ENCODE measurements around the gene CDKN1B. TPM values are rescaled to one million over a fixed set of nuclear protein-coding genes. Genes with fewer than 3 reads are reported as not detected.

The CDKN1B gene
- total RNA-seq, 5 donors from 2014 or later (not counting 1 experiment from before 2014, with no cell fraction given) = 170 to 246 (median 188) TPM

- Mint-ChIP-seq H3K27me3 (no peaks in the 10 kb centered on the region), H3K27ac (no peak overlapping the region), H3K4me3 (no peak overlapping the region), H3K36me3 (no peaks in the 10 kb centered on the region), H3K4me1 (peaks cover 0 to 4% (median 3%) of the 10 kb centered on the region in 3 donors), H3K9me3 (no peaks in the 10 kb centered on the region)
- H3K4me3 ChIP-seq (ENCODE audit: control insufficient read depth in 1 of 2, extremely low read depth in 1 of 2, low read length in 1 of 2) = no peak overlapping the region
- CTCF ChIA-PET = no interaction called here
- WGBS (ENCODE audit: insufficient coverage) = 100% methylated on average over 2 of the region's 5 CpGs
- H3K36me3 ChIP-seq (ENCODE audit: control insufficient read depth in 2 of 2, extremely low read depth in 1 of 2, insufficient read depth in 1 of 2, low read length in 1 of 2) = no peaks in the 10 kb centered on the region
- no peak for ATAC-seq (replicated peaks in 1 of 4)
- H3K4me1 ChIP-seq (ENCODE audit: control insufficient read depth in 1 of 2, extremely low read depth in 1 of 2, insufficient read depth in 2 of 2, low read length in 2 of 2) = no peaks in the 10 kb centered on the region
- no peak overlapping the region for H3K27ac ChIP-seq (ENCODE audit: low read length)
- no peak for DNase-seq
- POLR2A ChIA-PET = no interaction called here
- no peaks in the 10 kb centered on the region for H3K9me3 ChIP-seq
- H3K27me3 ChIP-seq (replicated peaks in 1 of 2; ENCODE audit: control insufficient read depth in 2 of 2, extremely low read depth in 1 of 2, insufficient read depth in 2 of 2, low read length in 1 of 2) = no peaks in the 10 kb centered on the region
These were observed 36.0 kb upstream of the CDKN1B start for GRCh38 chr12:12681061-12681765.

GRCh38 chr12:12682284-12682683 is 34.9 kb upstream of the CDKN1B start:
- no peaks in the 10 kb centered on the region for H3K9me3 ChIP-seq
- H3K27me3 ChIP-seq (replicated peaks in 1 of 2; ENCODE audit: control insufficient read depth in 2 of 2, extremely low read depth in 1 of 2, insufficient read depth in 2 of 2, low read length in 1 of 2) = no peaks in the 10 kb centered on the region
- H3K4me3 Mint-ChIP-seq = no peak overlapping the region
- no peaks in the 10 kb centered on the region for H3K36me3 Mint-ChIP-seq
- H3K4me3 ChIP-seq (ENCODE audit: control insufficient read depth in 1 of 2, extremely low read depth in 1 of 2, low read length in 1 of 2) = no peak overlapping the region
- no peaks in the 10 kb centered on the region for H3K9me3 Mint-ChIP-seq
- no peaks in the 10 kb centered on the region for H3K27me3 Mint-ChIP-seq
- H3K27ac ChIP-seq (ENCODE audit: low read length) = no peak overlapping the region
- H3K4me1 Mint-ChIP-seq = peaks cover 0 to 4% (median 0%) of the 10 kb centered on the region in 3 donors
- DNase-seq = no peak
- no peak overlapping the region for H3K27ac Mint-ChIP-seq
- ChIA-PET POLR2A (interaction anchor here in 1 of 2 donors (0.6 kb wide), 1 partner anchor 18 kb away, joined by 3 read pairs; no protein-coding TSS in a partner anchor), CTCF (interaction anchor here in 1 of 2 donors (0.7 to 1.5 kb wide), 2 partner anchors 54 to 55 kb away, joined by 3 to 4 read pairs; no protein-coding TSS in a partner anchor)
- H3K36me3 ChIP-seq (ENCODE audit: control insufficient read depth in 2 of 2, extremely low read depth in 1 of 2, insufficient read depth in 1 of 2, low read length in 1 of 2) = no peaks in the 10 kb centered on the region
- no peak for ATAC-seq (replicated peaks in 1 of 4)
- no peaks in the 10 kb centered on the region for H3K4me1 ChIP-seq (ENCODE audit: control insufficient read depth in 1 of 2, extremely low read depth in 1 of 2, insufficient read depth in 2 of 2, low read length in 2 of 2)

DNA sequence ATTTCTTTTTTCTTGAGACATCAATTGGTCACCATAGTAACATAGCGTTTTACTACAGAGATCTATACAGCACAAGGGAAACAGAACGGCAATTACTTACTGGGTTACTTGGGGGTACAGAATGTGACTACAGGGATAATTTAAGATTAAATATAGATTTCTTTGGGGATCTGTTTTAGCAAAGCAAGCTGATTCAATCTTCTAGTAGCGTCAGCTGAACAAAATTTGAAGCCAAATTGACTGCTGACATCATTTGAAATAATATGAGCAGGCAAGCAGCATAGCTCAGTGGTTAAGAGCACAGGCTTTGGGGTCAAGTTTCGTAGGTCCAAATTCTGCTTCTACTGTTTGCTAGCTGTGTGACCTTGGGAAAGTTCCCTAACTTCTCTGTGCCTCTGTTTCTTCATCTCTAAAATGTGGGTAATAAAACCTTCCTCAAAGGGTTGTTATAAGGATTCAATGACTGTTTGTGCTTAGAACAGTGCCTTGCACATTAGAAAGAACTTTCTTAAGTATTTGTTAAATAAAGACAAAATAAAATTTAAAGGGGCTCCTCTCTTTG is 34.0 kb upstream of the CDKN1B start:
- H3K27me3 ChIP-seq (replicated peaks in 1 of 2; ENCODE audit: control insufficient read depth in 2 of 2, extremely low read depth in 1 of 2, insufficient read depth in 2 of 2, low read length in 1 of 2) = no peaks in the 10 kb centered on the region
- no peak for DNase-seq
- H3K9me3 ChIP-seq = no peaks in the 10 kb centered on the region
- H3K4me1 ChIP-seq (ENCODE audit: control insufficient read depth in 1 of 2, extremely low read depth in 1 of 2, insufficient read depth in 2 of 2, low read length in 2 of 2) = no peaks in the 10 kb centered on the region
- no peak for ATAC-seq (replicated peaks in 1 of 4)
- Mint-ChIP-seq H3K4me3 (no peak overlapping the region), H3K27ac (no peak overlapping the region), H3K27me3 (no peaks in the 10 kb centered on the region), H3K36me3 (no peaks in the 10 kb centered on the region), H3K9me3 (no peaks in the 10 kb centered on the region), H3K4me1 (peaks cover 0 to 4% (median 0%) of the 10 kb centered on the region in 3 donors)
- H3K27ac ChIP-seq (ENCODE audit: low read length) = no peak overlapping the region
- 83% methylated on average over 2 of the region's 4 CpGs for WGBS (ENCODE audit: insufficient coverage)
- ChIA-PET POLR2A (interaction anchor here in 1 of 2 donors (0.6 kb wide), 1 partner anchor 129 kb away, joined by 4 read pairs; no protein-coding TSS in a partner anchor), CTCF (interaction anchor here in 1 of 2 donors (1.5 kb wide), 1 partner anchor 54 kb away, joined by 4 read pairs; no protein-coding TSS in a partner anchor)
- H3K4me3 ChIP-seq (ENCODE audit: control insufficient read depth in 1 of 2, extremely low read depth in 1 of 2, low read length in 1 of 2) = no peak overlapping the region
- H3K36me3 ChIP-seq (ENCODE audit: control insufficient read depth in 2 of 2, extremely low read depth in 1 of 2, insufficient read depth in 1 of 2, low read length in 1 of 2) = no peaks in the 10 kb centered on the region

GRCh38 chr12:12683725-12684124 is 33.4 kb upstream of the CDKN1B start:
- H3K27me3 Mint-ChIP-seq = no peaks in the 10 kb centered on the region
- no peak overlapping the region for H3K4me3 ChIP-seq (ENCODE audit: control insufficient read depth in 1 of 2, extremely low read depth in 1 of 2, low read length in 1 of 2)
- CTCF ChIA-PET = interaction anchor here in 1 of 2 donors (1.5 kb wide), 1 partner anchor 53 kb away, joined by 4 read pairs; no protein-coding TSS in a partner anchor
- no peaks in the 10 kb centered on the region for H3K27me3 ChIP-seq (replicated peaks in 1 of 2; ENCODE audit: control insufficient read depth in 2 of 2, extremely low read depth in 1 of 2, insufficient read depth in 2 of 2, low read length in 1 of 2)
- POLR2A ChIA-PET = interaction anchor here in 1 of 2 donors (0.6 kb wide), 1 partner anchor 129 kb away, joined by 4 read pairs; no protein-coding TSS in a partner anchor
- H3K27ac Mint-ChIP-seq = no peak overlapping the region
- no peak overlapping the region for H3K4me3 Mint-ChIP-seq
- H3K36me3 Mint-ChIP-seq = peaks cover 4% of the 10 kb centered on the region
- ATAC-seq (replicated peaks in 1 of 4) (no peak), DNase-seq (no peak)
- H3K9me3 Mint-ChIP-seq = no peaks in the 10 kb centered on the region
- H3K27ac ChIP-seq (ENCODE audit: low read length) = no peak overlapping the region
- no peaks in the 10 kb centered on the region for H3K4me1 ChIP-seq (ENCODE audit: control insufficient read depth in 1 of 2, extremely low read depth in 1 of 2, insufficient read depth in 2 of 2, low read length in 2 of 2)
- WGBS (ENCODE audit: insufficient coverage) = 100% methylated on average over 1 of the region's 3 CpGs
- no peaks in the 10 kb centered on the region for H3K36me3 ChIP-seq (ENCODE audit: control insufficient read depth in 2 of 2, extremely low read depth in 1 of 2, insufficient read depth in 1 of 2, low read length in 1 of 2)
- H3K9me3 ChIP-seq = no peaks in the 10 kb centered on the region
- H3K4me1 Mint-ChIP-seq = peaks cover 0 to 4% (median 2%) of the 10 kb centered on the region in 3 donors

- WGBS (ENCODE audit: insufficient coverage) = 35% methylated on average over 2 of the region's 5 CpGs
- ChIA-PET POLR2A (no interaction called here), CTCF (no interaction called here)
- peaks cover 0 to under 1% of the 10 kb centered on the region in 2 experiments for H3K4me1 ChIP-seq (ENCODE audit: control insufficient read depth in 1 of 2, extremely low read depth in 1 of 2, insufficient read depth in 2 of 2, low read length in 2 of 2)
- H3K4me1 Mint-ChIP-seq = peaks cover 4 to 5% (median 4%) of the 10 kb centered on the region in 3 donors
- H3K27ac Mint-ChIP-seq = no peak overlapping the region
- H3K4me3 ChIP-seq (ENCODE audit: control insufficient read depth in 1 of 2, extremely low read depth in 1 of 2, low read length in 1 of 2) = no peak overlapping the region
- H3K9me3 ChIP-seq = no peaks in the 10 kb centered on the region
- H3K27ac ChIP-seq (ENCODE audit: low read length) = no peak overlapping the region
- H3K36me3 Mint-ChIP-seq = peaks cover 4% of the 10 kb centered on the region
- H3K9me3 Mint-ChIP-seq = no peaks in the 10 kb centered on the region
- ATAC-seq (replicated peaks in 1 of 4) (no peak), DNase-seq (peak in 2 of 35 experiments; percentile 6 to 22)
- H3K27me3 ChIP-seq (replicated peaks in 1 of 2; ENCODE audit: control insufficient read depth in 2 of 2, extremely low read depth in 1 of 2, insufficient read depth in 2 of 2, low read length in 1 of 2) = no peaks in the 10 kb centered on the region
- no peaks in the 10 kb centered on the region for H3K27me3 Mint-ChIP-seq
- no peak overlapping the region for H3K4me3 Mint-ChIP-seq
- no peaks in the 10 kb centered on the region for H3K36me3 ChIP-seq (ENCODE audit: control insufficient read depth in 2 of 2, extremely low read depth in 1 of 2, insufficient read depth in 1 of 2, low read length in 1 of 2)
These were observed 32.6 kb upstream of the CDKN1B start for GRCh38 chr12:12684375-12685106.

DNA sequence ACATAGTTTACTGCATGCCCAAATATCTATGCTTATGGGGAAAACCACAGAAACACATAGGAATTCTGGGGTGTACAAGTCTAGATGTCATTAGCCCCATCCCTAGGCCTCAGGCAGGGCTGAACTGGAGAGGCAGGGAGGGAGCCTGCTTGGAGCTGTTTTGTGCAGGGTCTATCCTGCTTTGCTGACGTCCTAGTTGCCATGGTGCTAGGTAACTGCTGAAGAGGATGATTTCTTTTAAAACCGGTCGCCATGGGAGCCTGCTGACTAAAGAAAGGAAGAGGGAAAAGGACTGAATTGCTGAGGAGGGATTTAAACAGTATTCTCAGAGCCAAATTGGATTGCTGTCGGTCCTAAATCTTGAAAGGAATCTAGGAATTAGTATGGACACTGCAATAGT is 31.9 kb upstream of the CDKN1B start:
- no peaks in the 10 kb centered on the region for H3K9me3 ChIP-seq
- no peaks in the 10 kb centered on the region for H3K27me3 ChIP-seq (replicated peaks in 1 of 2; ENCODE audit: control insufficient read depth in 2 of 2, extremely low read depth in 1 of 2, insufficient read depth in 2 of 2, low read length in 1 of 2)
- peaks cover 4 to 11% (median 8%) of the 10 kb centered on the region in 3 donors for H3K4me1 Mint-ChIP-seq
- no peaks in the 10 kb centered on the region for H3K27me3 Mint-ChIP-seq
- CTCF ChIA-PET = interaction anchor here in 1 of 2 donors (0.5 kb wide), 1 partner anchor 51 kb away, joined by 6 read pairs; no protein-coding TSS in a partner anchor
- H3K36me3 ChIP-seq (ENCODE audit: control insufficient read depth in 2 of 2, extremely low read depth in 1 of 2, insufficient read depth in 1 of 2, low read length in 1 of 2) = no peaks in the 10 kb centered on the region
- ATAC-seq (replicated peaks in 1 of 4) (no peak), DNase-seq (no peak)
- H3K4me1 ChIP-seq (ENCODE audit: control insufficient read depth in 1 of 2, extremely low read depth in 1 of 2, insufficient read depth in 2 of 2, low read length in 2 of 2) = peaks cover 3% of the 10 kb centered on the region in 2 experiments
- peaks cover 4% of the 10 kb centered on the region for H3K36me3 Mint-ChIP-seq
- WGBS (ENCODE audit: insufficient coverage) = 96% methylated on average over 3 of the region's 4 CpGs
- no peaks in the 10 kb centered on the region for H3K9me3 Mint-ChIP-seq
- no peak overlapping the region for H3K4me3 ChIP-seq (ENCODE audit: control insufficient read depth in 1 of 2, extremely low read depth in 1 of 2, low read length in 1 of 2)
- no peak overlapping the region for H3K27ac ChIP-seq (ENCODE audit: low read length)
- H3K4me3 Mint-ChIP-seq = no peak overlapping the region
- POLR2A ChIA-PET = no interaction called here
- H3K27ac Mint-ChIP-seq = no peak overlapping the region
